Measurements from ENCODE around the gene EVPLL.
A peak's percentile ranks its signal among the peaks of the same experiment; 100 is the strongest.
"Not testable (repeated sequence)": the region's sequence is repeated elsewhere in the genome, so short reads cannot be mapped to it uniquely, and the experiment has no call there.

EVPLL gene

GRCh38 chr17:18377437-18378204, at the start of gene EVPLL:
EVPLL (plus strand) TSS chr17:18377778; CDS start chr17:18380938, 3,160 bp downstream.
- no peak for DNase-seq (ENCODE audit: low read depth, low spot score)

- no peak for DNase-seq (ENCODE audit: low read depth, low spot score)
Observed at GRCh38 chr17:18328643-18329204, 48.9 kb upstream of the EVPLL start.

- no peak for DNase-seq (ENCODE audit: low read depth, low spot score)
Observed at GRCh38 chr17:18331879-18332278, 45.7 kb upstream of the EVPLL start.

- DNase-seq (ENCODE audit: low read depth, low spot score): no peak
Observed at GRCh38 chr17:18332909-18333489, 44.6 kb upstream of the EVPLL start.

GRCh38 chr17:18338158-18338557, 39.4 kb upstream of the EVPLL start:
- not testable (repeated sequence) for DNase-seq (ENCODE audit: low read depth, low spot score)

- no peak for DNase-seq (ENCODE audit: low read depth, low spot score)
Observed at GRCh38 chr17:18339933-18340332, 37.6 kb upstream of the EVPLL start.

GRCh38 chr17:18344021-18344420, 33.6 kb upstream of the EVPLL start:
- DNase-seq (ENCODE audit: low read depth, low spot score): no peak

- no peak for DNase-seq (ENCODE audit: low read depth, low spot score)
Observed at GRCh38 chr17:18353541-18353940, 24.0 kb upstream of the EVPLL start.

- peak; percentile 20 for DNase-seq (ENCODE audit: low read depth, low spot score)
Observed at GRCh38 chr17:18356624-18357023, 21.0 kb upstream of the EVPLL start.

- DNase-seq (ENCODE audit: low read depth, low spot score): no peak
Observed at GRCh38 chr17:18360518-18360917, 17.1 kb upstream of the EVPLL start.

GRCh38 chr17:18361837-18362697, 15.5 kb upstream of the EVPLL start:
- DNase-seq (ENCODE audit: low read depth, low spot score): no peak

GRCh38 chr17:18362698-18363100, 14.9 kb upstream of the EVPLL start:
- peak; percentile 61 for DNase-seq (ENCODE audit: low read depth, low spot score)

- DNase-seq (ENCODE audit: low read depth, low spot score): peak; percentile 96
Observed at GRCh38 chr17:18363101-18364049, 14.2 kb upstream of the EVPLL start, which contains the start of gene SHMT1. SHMT1 (minus strand) TSS chr17:18363550; CDS start chr17:18355981, 7,569 bp downstream.

GRCh38 chr17:18364166-18364565, 13.4 kb upstream of the EVPLL start:
- no peak for DNase-seq (ENCODE audit: low read depth, low spot score)

GRCh38 chr17:18368946-18369345, 8.6 kb upstream of the EVPLL start:
- no peak for DNase-seq (ENCODE audit: low read depth, low spot score)

GRCh38 chr17:18370761-18371160, 6.8 kb upstream of the EVPLL start:
- no peak for DNase-seq (ENCODE audit: low read depth, low spot score)

GRCh38 chr17:18371455-18371854, 6.1 kb upstream of the EVPLL start:
- DNase-seq (ENCODE audit: low read depth, low spot score): no peak

- DNase-seq (ENCODE audit: low read depth, low spot score): not testable (repeated sequence)
Observed at GRCh38 chr17:18373181-18373580, 4.4 kb upstream of the EVPLL start.

GRCh38 chr17:18374216-18374615, 3.4 kb upstream of the EVPLL start:
- DNase-seq (ENCODE audit: low read depth, low spot score): no peak

GRCh38 chr17:18378205-18378505, 577 bp downstream of the EVPLL start:
- no peak for DNase-seq (ENCODE audit: low read depth, low spot score)

GRCh38 chr17:18378614-18379013, 1.0 kb downstream of the EVPLL start:
- DNase-seq (ENCODE audit: low read depth, low spot score): not testable (repeated sequence)
